Activated CD8-positive, alpha-beta memory T cell treated with anti-CD3 and anti-CD28 coated beads for 36 hours (primary cell): ENCODE results near the gene ARHGDIA. TPM values are rescaled to one million over a fixed set of nuclear protein-coding genes. Genes with fewer than 3 reads are reported as not detected.

Experiments used
- CTCF ChIA-PET: fragments of 350-600 bp; sonication (Branson Sonifier 250); formaldehyde crosslinking; loops from one replicate; lab custom pipeline; 2021; ENCODE audit warnings: antibody characterized with exemption; lab: Charles Lee
- POLR2A ChIA-PET: fragments of 350-600 bp; sonication (Branson Sonifier 250); formaldehyde crosslinking; loops from one replicate; lab custom pipeline; 2021; ENCODE audit warnings: antibody characterized with exemption; lab: Charles Lee
- total RNA-seq, 2 experiments: library from RNA; stranded (reverse); gene quantifications; one replicate each; pipeline ENCODE4 v1.2.3, GENCODE V29; 2021

Gene ARHGDIA
- total RNA-seq, 2 experiments from 2014 or later, result 669 to 688 TPM

DNA sequence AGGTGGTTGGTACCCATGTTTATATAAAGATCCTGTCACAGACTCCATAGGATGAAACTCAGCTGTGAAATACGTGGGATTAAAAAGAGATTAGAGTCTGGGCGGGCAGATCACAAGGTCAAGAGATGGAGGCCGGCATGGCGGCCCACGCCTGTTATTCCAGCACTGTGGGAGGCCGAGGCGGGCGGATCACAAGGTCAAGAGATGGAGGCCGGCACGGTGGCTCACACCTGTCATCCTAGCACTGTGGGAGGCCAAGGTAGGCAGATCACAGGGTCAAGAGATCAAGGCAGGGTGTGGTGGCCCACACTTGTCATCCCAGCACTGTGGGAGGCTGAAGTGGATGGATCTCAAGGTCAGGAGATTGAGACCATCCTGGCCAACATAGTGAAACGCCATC is 24.3 kb upstream of the ARHGDIA start:
- CTCF ChIA-PET, result no interaction called here
- POLR2A ChIA-PET, result no interaction called here

DNA sequence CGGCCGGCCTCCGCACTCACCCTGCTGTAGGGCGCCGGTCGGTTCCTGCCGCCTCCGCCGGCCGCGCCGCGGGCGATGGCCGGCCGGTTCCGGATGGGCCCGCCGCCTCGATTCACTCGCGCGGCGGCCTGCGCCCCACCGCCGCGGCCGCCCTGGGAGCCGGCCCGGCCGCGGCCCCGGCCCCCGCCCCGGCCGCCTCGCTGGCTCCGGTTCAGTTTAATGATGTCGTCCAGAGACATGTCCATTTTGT is 20.1 kb upstream of the ARHGDIA start:
- CTCF ChIA-PET, result interaction anchor here (1.0 to 1.2 kb wide), 2 partner anchors 37 to 242 kb away, joined by 4 to 7 read pairs; no protein-coding TSS in a partner anchor
- POLR2A ChIA-PET, result interaction anchor here (0.6 to 3.0 kb wide), 5 partner anchors 12 to 409 kb away, joined by 3 to 16 read pairs (median 4); partner anchors contain the start of gene P4HB

DNA sequence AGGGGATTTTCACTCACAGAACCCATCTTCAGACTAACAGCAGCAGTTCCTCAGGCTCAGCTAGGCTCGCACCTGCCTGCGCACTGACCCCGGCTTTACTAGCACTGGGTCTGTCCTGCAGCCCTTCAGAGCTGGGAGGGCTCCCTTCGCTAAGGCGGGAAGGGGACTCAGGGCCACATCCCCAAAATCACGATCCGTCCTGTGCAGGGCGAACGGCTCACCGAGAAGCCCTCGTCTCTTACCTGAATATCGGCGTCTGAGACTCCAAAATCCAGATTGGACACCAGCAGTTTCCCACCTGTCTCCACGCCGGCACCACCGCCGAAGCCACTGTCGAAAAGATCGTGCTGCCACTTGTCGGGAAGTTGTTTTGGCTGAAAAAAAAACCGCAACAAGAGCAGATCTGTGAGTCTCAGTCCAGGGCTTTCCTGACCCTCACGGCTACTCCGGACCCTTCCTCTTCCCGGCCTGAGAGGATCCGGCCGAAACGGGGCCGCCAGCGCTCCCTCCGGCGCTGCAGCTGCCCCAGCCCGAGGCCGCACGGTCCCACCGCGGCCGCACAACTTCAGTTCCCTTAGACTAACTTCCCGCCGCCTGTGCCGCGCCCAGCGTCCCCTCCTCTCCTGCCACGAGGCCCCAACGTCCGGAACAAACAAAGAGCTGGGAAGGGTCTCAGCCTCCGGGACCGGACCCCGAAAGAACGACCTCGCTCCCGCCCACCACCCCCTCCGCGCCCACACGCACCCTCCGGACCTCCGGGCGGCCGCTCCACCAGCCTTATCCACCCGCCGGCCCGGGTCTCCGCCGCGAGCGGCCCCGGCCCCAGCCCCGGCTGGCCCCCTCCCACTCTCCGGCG is 19.5 kb upstream of the ARHGDIA start:
- CTCF ChIA-PET, result interaction anchor here (1.0 kb wide), 1 partner anchor 18 kb away, joined by 4 read pairs; no protein-coding TSS in a partner anchor
- POLR2A ChIA-PET, result interaction anchor here (0.6 to 3.0 kb wide), 3 partner anchors 16 to 409 kb away, joined by 3 to 16 read pairs (median 4); no protein-coding TSS in a partner anchor

DNA sequence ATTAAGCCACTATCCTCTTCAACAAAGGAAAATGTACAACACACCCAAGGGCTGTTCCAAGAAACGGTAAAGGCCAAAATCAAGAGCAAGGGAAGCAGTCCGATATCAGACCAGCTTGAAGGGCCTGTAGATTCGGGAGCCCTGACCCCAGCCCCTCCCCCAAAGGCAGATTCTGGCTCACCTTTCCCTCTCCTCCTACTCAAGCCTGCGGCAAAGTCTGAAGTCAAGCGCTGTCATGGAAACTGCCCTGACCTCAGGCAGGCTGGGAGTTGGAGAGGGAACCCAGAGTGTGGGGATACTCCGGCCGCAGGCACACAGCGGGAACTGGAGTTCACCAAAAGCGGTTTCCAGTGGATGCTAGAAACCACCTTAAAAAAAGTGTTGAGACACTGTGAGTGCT is 18.5 kb upstream of the ARHGDIA start:
- POLR2A ChIA-PET, result no interaction called here
- CTCF ChIA-PET, result interaction anchor here (0.9 to 1.0 kb wide), 2 partner anchors 13 to 17 kb away, joined by 3 to 4 read pairs; no protein-coding TSS in a partner anchor

DNA sequence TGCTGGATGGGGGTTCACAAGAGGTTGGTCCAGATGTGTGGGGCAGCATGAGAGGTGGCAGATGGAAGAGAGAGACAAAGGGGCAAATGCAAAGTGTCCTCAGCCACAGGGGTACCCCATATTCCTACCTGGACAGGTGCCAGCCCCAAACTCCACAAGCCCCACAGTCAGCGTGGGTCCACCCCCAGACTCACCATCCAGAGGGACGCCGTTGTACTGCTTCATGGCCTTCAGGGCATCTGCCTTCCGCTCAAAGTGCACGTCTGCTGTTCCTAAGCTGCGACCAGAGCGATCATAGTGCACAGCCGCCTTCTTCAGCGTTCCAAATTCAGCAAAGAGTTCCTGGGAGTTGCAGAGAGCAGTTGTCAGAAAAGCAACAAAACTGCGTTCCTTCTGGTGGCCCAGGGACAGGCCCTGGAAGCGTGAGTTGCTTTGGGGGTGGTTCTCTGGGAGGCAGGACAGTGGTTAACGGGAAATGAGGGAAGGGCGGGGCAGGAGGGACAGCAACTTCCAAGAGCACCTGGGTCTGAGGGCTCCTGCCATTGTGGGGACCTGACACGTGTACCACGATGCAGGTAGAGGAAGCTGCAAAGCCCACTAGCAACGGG is 18.0 kb upstream of the ARHGDIA start:
- ChIA-PET CTCF (interaction anchor here (0.9 kb wide), 1 partner anchor 12 kb away, joined by 3 read pairs; no protein-coding TSS in a partner anchor), POLR2A (no interaction called here)

DNA sequence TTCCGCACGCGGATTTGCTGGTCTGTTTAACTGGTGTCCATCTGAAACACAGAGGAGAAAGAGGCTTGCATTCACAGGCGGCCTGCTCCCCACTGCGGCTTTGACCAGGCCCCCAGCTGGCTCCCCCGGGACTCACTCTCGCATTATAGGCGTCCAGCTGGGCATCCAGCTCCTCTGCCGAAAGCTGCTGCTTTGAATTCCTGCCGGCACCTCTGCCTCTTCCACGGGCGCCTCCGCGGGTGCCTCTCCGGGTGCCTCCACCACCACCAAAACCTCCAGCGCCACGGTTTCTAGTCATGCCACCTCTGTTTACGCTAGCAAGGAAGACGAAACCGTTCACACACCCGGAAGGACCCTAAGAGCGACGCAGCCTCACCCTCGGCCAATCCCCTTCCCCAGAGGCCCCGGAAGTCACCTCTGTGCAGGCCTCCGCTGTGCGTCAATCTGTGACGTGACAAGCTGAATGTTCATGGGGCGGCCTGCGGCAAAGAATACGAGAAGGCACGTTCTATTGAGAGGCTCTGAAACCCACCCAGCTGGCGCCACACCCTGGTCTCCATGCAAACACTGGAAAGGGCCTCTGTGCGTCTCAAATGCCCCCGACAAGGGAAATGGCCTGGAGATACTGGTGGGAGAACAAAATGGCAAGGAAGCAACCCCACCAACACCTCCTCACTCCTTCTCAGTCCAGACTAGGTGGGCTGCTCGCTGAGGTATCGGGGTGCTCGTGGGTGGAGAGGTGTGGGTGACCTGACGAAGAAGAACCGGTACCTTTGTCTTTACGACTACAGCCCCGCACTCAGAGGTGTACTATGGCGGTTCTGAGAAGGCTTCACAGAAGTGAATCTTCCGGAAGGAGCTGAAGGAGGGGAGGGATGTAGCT is 17.2 kb upstream of the ARHGDIA start:
- CTCF ChIA-PET, result no interaction called here
- POLR2A ChIA-PET, result no interaction called here

DNA sequence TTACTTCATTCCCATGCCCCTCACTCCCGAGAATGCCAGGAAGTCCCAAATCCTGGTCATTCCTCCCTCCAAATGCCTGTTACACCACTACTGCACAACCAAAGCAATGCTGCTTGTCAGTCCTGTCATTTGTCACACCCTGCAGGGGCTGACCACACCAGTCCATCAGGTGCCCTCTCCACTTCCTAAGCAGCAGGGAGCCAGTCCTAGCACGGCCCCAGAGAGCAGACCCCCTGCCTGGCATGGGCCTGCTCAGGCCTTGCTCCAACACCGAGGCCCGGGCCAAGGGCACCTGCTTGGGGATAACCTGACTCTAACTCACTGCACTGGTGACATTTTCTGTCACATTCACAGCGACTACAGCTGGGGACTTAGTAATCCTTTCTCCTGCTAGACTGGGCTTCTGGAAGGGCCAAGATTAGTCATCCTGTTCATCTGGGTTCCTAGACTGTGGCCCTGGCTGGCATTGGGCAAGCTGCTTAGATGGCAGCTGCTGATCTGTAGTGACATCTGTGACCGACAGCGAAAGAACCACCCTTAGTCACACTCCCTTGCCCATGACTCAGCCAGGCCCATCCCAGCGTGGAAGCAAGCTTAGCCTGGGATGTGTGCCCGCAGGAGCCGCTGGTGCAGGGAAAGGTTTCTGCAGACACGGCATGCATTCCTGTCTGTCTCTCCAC is 14.9 kb upstream of the ARHGDIA start:
- CTCF ChIA-PET, result no interaction called here
- POLR2A ChIA-PET, result no interaction called here

DNA sequence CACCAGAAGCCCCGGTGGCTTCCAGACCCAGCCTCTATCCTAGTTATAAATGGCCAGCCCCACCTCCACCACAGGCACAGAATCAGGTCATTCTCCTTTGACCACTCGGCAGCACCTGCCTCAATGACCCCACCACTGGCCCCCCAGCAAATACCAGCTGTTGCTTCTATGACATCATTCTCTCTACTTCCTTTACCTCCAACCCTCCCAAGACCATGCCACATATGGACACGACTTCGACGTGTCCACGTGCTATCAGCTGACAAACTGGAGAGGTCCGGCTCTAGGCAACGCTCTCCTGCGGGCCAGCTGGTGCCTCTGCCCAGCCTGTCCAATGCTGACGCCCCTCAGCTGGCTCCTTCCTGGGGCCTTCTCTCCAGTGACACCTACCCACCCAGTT is 14.3 kb upstream of the ARHGDIA start:
- ChIA-PET CTCF (interaction anchor here (0.6 kb wide), 1 partner anchor 29 kb away, joined by 3 read pairs; no protein-coding TSS in a partner anchor), POLR2A (interaction anchor here (1.4 kb wide), 1 partner anchor 15 kb away, joined by 3 read pairs; the partner anchor contains the start of gene ARHGDIA)

DNA sequence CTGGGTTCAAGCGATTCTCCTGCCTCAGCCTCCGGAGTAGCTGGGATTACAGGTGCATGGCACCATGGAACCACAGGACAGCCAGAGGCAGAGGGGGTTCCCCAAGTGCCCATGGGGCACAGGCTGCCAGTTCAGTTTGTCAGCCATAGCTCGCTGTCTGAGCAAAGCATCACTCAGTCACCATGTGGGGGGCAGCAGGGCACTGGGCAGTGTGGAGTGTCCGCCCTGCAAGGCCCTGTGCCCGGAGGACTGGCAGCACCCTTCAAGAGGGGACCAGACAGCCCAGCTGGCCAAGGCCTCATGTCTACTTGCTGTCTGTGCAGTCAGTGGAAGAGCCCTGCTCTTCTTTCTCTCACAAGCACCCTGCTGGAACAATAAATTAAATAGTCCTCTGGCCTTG is 13.8 kb upstream of the ARHGDIA start:
- POLR2A ChIA-PET, result interaction anchor here (1.4 kb wide), 1 partner anchor 14 kb away, joined by 3 read pairs; the partner anchor contains the start of gene ARHGDIA
- CTCF ChIA-PET, result interaction anchor here (0.6 kb wide), 1 partner anchor 29 kb away, joined by 3 read pairs; no protein-coding TSS in a partner anchor

DNA sequence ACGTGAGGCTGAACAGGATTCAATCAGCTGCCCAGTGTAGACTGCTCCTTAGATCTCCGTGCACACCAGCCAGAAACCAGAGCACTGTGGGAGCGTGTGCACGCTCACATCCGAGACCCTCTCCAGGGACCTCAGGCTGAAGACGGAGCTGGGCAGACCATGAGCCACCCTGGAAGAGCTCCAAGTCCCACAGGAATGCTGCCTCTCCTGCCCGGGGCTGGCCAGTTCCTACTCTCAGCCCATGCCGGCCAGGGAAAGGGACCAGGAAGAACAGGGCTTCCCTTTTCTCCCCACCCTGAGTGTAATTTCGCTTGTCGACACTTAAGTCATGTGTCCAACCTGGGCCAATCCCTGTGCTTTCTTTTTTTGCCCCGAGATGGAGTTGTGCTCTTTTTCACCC is 13.4 kb upstream of the ARHGDIA start:
- CTCF ChIA-PET, result interaction anchor here (1.8 kb wide), 1 partner anchor 14 kb away, joined by 4 read pairs; no protein-coding TSS in a partner anchor
- POLR2A ChIA-PET, result interaction anchor here (1.4 kb wide), 1 partner anchor 14 kb away, joined by 3 read pairs; the partner anchor contains the start of gene ARHGDIA

DNA sequence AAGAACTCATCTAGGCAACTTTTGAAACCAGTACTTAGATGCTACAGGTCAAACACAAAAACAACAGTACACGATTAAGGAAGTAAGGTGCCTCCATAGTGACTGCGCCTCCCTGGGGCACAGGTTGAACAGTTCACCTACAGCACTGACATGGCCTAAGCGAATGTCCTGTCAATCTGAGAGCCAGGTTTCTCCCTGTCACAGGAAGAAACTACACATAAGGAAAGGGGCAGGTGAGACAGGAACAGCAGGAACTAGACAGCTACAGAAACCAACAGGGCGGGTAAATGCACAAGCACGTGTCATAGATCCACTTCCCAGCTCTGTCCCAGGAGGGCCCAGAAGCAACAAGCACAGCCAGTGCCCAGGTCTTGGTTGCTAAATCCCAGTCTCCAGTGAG is 8.0 kb upstream of the ARHGDIA start:
- CTCF ChIA-PET, result no interaction called here
- POLR2A ChIA-PET, result interaction anchor here (1.1 kb wide), 1 partner anchor 174 kb away, joined by 3 read pairs; no protein-coding TSS in a partner anchor

DNA sequence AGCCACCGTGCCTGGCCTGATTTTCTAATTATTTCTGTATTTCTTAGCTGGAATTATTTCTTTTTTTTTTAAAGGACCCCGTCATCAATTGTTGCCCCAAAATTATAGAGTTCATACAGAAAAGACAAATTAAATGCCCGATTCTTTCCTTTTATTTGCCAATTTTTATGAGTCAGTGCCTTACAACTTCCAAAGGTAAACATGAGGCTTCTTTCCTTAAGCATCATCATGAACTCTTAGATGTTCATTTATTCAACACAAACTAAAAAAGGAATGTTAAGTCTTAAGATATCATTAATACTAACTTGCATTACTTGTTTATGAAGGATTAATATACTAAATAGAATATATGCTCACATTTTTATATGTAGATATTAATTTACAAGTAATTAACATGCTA is 7.2 kb upstream of the ARHGDIA start:
- CTCF ChIA-PET, result no interaction called here
- POLR2A ChIA-PET, result interaction anchor here (1.0 kb wide), 1 partner anchor 9 kb away, joined by 11 read pairs; no protein-coding TSS in a partner anchor

DNA sequence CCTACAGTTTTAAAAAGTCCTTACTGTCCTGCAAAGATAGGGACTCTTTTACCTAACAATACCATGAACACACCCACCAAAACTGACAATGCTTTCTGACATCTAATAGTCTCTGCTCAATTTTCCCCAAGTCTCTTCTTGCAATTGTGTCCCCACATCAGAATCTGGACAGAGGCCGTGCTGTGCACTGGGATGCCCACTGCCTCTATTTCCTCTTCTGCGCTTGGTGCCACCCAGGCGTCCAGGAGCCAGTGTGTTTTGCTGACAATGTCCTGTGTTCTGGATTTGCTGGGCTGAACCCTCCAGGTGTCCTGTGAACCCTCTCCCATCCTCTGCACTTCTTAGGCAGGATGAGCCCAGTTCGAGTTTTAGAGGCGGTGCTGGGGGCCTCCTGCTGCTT is 6.4 kb upstream of the ARHGDIA start:
- ChIA-PET POLR2A (interaction anchor here (1.0 kb wide), 1 partner anchor 8 kb away, joined by 11 read pairs; no protein-coding TSS in a partner anchor), CTCF (no interaction called here)

DNA sequence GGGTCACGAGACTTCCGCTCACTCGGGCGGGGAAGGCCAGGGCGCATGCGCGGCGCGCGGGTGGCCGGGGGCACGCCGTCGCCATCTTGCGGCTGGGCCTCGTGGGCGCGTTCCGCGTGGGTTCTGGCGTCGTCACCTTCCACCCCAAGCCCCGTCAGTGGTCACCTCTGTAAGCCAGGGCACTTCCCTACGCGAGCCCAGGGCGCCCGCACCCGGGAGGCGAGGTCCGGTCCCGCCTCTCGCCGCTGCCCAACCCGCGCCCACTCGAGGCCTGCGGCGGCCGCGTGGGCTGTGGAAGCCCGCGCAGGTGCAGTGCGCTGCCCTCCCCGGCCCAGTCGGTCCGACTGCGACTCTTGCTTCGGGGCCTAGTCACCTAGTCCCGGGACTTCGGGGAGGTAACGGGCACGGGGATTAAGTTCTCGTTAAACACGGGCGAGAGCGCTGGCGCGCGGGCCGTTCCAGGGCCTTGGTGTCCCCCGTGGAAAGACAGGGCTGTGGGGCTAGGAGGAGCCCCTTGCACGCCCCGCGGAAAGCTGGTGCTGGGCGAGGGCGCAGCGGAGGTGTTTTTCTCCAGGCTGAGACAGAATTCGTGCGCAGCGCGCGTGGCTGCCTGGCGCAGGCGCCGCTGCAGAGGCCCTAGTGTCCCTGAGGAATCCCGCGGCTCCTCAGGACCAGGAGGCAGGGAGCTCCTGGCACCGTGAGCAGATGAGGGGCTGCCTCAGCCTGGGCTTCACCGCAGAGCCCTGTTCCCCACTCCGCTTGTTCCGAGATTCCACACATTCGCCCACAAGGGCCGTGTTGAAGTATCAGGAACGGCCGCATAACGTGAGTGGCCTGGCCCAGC is 472 bp upstream of the ARHGDIA start:
- POLR2A ChIA-PET, result interaction anchor here (0.7 to 3.3 kb wide), 7 partner anchors 11 to 659 kb away, joined by 3 to 28 read pairs (median 5); partner anchors contain the start of genes ALYREF, ANAPC11, MCRIP1 and MRPL12

DNA sequence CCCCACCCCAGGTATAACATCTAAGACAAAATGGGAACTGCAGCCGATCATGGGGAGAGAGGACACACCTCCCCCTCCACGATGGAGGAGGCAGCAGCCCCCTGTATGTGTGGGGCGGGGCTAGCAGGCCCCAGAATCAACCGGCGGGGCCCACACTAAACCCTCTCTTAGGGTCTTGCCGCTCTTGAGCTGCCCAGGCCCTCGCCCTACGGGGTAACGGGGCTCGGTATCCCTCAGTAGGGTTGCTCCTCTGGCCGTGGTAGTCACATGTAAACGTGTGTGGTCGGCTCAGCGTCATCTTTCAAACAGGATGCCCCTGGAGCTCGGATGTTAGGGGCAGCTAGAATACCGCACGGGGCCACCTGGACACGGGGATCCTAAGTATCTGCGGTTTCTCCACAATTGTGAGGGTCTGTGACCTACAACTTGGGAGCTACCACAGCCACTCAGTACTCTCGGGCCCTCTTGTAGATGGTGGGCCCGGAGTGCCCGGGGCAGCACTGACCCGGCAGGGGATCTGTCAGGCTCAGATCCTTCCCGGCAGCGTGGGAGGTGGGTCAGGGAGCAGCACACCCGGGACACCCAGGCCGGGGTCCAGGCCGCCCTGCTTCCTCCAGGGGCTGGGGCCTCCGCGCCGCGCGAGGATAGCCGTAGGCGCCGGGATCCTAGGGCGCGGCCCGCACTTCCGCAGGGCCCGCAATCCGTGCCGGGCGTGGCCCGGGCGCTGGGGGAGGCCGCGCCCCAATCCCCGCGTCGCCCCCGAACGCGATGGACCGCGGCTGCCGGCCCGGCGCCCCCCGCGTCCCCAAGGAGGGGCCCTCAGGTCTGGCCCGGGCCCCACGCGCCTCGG is 781 bp downstream of the ARHGDIA start:
- POLR2A ChIA-PET, result interaction anchor here (0.5 to 3.3 kb wide), 6 partner anchors 9 to 196 kb away, joined by 3 to 28 read pairs (median 4); partner anchors contain the start of genes MCRIP1 and P4HB
- CTCF ChIA-PET, result interaction anchor here (0.6 to 2.3 kb wide), 7 partner anchors 8 to 167 kb away, joined by 3 to 9 read pairs (median 4); partner anchors contain the start of genes MAFG and MRPL12

More for the DNA sequence above, 472 bp upstream of the ARHGDIA start:
- CTCF ChIA-PET, result interaction anchor here (1.0 to 1.3 kb wide), 3 partner anchors 10 to 161 kb away, joined by 3 read pairs; no protein-coding TSS in a partner anchor
